ENCODE data around the gene GGTA1. TPM values are rescaled to one million over a fixed set of nuclear protein-coding genes. Genes with fewer than 3 reads are reported as not detected.

The GGTA1 gene
- total RNA-seq, 6 experiments from 2014 or later, result not detected

GRCh38 chr9:121434969-121435368 lies 64.7 kb downstream of the GGTA1 start:
- Mint-ChIP-seq H3K36me3 (ENCODE audit: low read depth) (no peaks in the 10 kb centered on the region), H3K27me3 (ENCODE audit: insufficient read depth) (peaks cover 6% of the 10 kb centered on the region), H3K4me1 (ENCODE audit: low read depth) (peaks cover under 1% of the 10 kb centered on the region; the same call in 1 of the 2 replicates), H3K27ac (no peak overlapping the region), H3K4me3 (no peak overlapping the region), H3K9me3 (no peaks in the 10 kb centered on the region)
- peak; percentile 23 for DNase-seq
- no peak for TF ChIP-seq CTCF (IDR thresholded peaks at IDR 0.05)

- TF ChIP-seq CTCF (IDR thresholded peaks at IDR 0.05), result no peak
- no peak for DNase-seq
- Mint-ChIP-seq H3K9me3 (peaks cover 4% of the 10 kb centered on the region; the same call in 1 of the 2 replicates), H3K36me3 (ENCODE audit: low read depth) (no peaks in the 10 kb centered on the region), H3K4me1 (ENCODE audit: low read depth) (no peaks in the 10 kb centered on the region), H3K4me3 (no peak overlapping the region), H3K27me3 (ENCODE audit: insufficient read depth) (peaks cover 35% of the 10 kb centered on the region), H3K27ac (no peak overlapping the region)
Measured at GRCh38 chr9:121427899-121428298, 71.7 kb downstream of the GGTA1 start.

- H3K4me1 Mint-ChIP-seq (ENCODE audit: low read depth), result no peaks in the 10 kb centered on the region
- no peaks in the 10 kb centered on the region for H3K36me3 Mint-ChIP-seq (ENCODE audit: low read depth)
- H3K9me3 Mint-ChIP-seq, result peaks cover 4% of the 10 kb centered on the region; the same call in 1 of the 2 replicates
- TF ChIP-seq CTCF (IDR thresholded peaks at IDR 0.05), result no peak
- DNase-seq, result no peak
- peaks cover 36% of the 10 kb centered on the region for H3K27me3 Mint-ChIP-seq (ENCODE audit: insufficient read depth)
- H3K4me3 Mint-ChIP-seq, result no peak overlapping the region
- no peak overlapping the region for H3K27ac Mint-ChIP-seq
Measured at GRCh38 chr9:121424024-121424432, 75.6 kb downstream of the GGTA1 start.

- no peak overlapping the region for H3K4me3 Mint-ChIP-seq
- TF ChIP-seq CTCF (IDR thresholded peaks at IDR 0.05), result no peak
- DNase-seq, result no peak
- H3K9me3 Mint-ChIP-seq, result no peaks in the 10 kb centered on the region
- H3K4me1 Mint-ChIP-seq (ENCODE audit: low read depth), result no peaks in the 10 kb centered on the region
- peaks cover 29% of the 10 kb centered on the region for H3K27me3 Mint-ChIP-seq (ENCODE audit: insufficient read depth)
- H3K36me3 Mint-ChIP-seq (ENCODE audit: low read depth), result no peaks in the 10 kb centered on the region
- H3K27ac Mint-ChIP-seq, result no peak overlapping the region
Measured at GRCh38 chr9:121411993-121412392, 87.7 kb downstream of the GGTA1 start.

- DNase-seq, result no peak
- TF ChIP-seq CTCF (IDR thresholded peaks at IDR 0.05), result no peak
- H3K27me3 Mint-ChIP-seq (ENCODE audit: insufficient read depth), result peaks cover 19% of the 10 kb centered on the region
- H3K36me3 Mint-ChIP-seq (ENCODE audit: low read depth), result no peaks in the 10 kb centered on the region
- no peak overlapping the region for H3K27ac Mint-ChIP-seq
- no peaks in the 10 kb centered on the region for H3K4me1 Mint-ChIP-seq (ENCODE audit: low read depth)
- no peaks in the 10 kb centered on the region; the same call in 1 of the 2 replicates for H3K9me3 Mint-ChIP-seq
- no peak overlapping the region for H3K4me3 Mint-ChIP-seq
Measured at GRCh38 chr9:121405899-121406298, 93.7 kb downstream of the GGTA1 start.

Other genes starting within 250 kb of the GGTA1 start
- gene GSN, start 231.7 kb downstream of the GGTA1 start, total RNA-seq (2021; fragmentation: NEBNext Ultra II Directional; extraction: Animal tissue kit (Norgen Biotek cat#: 25700)), result 100 to 1,000 TPM; 288 to 394 (median 318) TPM
- gene STOM, start 129.6 kb downstream of the GGTA1 start, total RNA-seq (2021; fragmentation: NEBNext Ultra II Directional; extraction: Animal tissue kit (Norgen Biotek cat#: 25700)), result 100 to 1,000 TPM in 5 of 6 experiments, 10 to 100 TPM in 1; 85.4 to 151 (median 138) TPM
- gene DAB2IP, start 151.8 kb upstream of the GGTA1 start, total RNA-seq (2021; fragmentation: NEBNext Ultra II Directional; extraction: Animal tissue kit (Norgen Biotek cat#: 25700)), result 10 to 100 TPM; 23.0 to 28.2 (median 25.7) TPM

Data from HFFc6 (cell line).